GM12878 (cell line): Measurements from ENCODE around the gene NGB.

Source experiments
- CREB1 ChIP-seq: IDR thresholded peaks from 2 replicates; pipeline ENCODE4 v1.6.1; 2012; ENCODE audit warnings: low read depth, mild to moderate bottlenecking, inconsistent platforms
- CTCF ChIP-seq, 3 experiments: IDR thresholded peaks in 2 of 3; conservative IDR thresholded peaks in 1 of 3; 2 replicates each; pipeline ENCODE4 v1.5.1; 2011; ENCODE audit warnings: low read depth in 3 of 3, low read length in 3 of 3, mild to moderate bottlenecking in 3 of 3, control low read depth in 2 of 3, moderate library complexity in 2 of 3, inconsistent platforms in 1 of 3, mixed read lengths in 1 of 3; ENCODE audit not compliant: control insufficient read depth in 2 of 3, insufficient read depth in 1 of 3; ENCODE audit errors: extremely low read depth in 1 of 3
- E2F4 ChIP-seq: IDR thresholded peaks from 2 replicates; pipeline ENCODE4 v1.6.1; 2012; ENCODE audit warnings: low read depth, low read length, improper control_type of control experiment
- MEF2A ChIP-seq: IDR thresholded peaks from 2 replicates; pipeline ENCODE4 v1.6.1; 2011; ENCODE audit warnings: low read depth, mild to moderate bottlenecking, low read length, moderate library complexity; ENCODE audit not compliant: insufficient read depth
- MXI1 ChIP-seq: fragments of 150-350 bp; IDR thresholded peaks from 2 replicates; pipeline ENCODE4 v1.6.1; 2011; ENCODE audit warnings: low read depth, mild to moderate bottlenecking, inconsistent platforms, low read length, improper control_type of control experiment
- POLR2A ChIP-seq: IDR thresholded peaks from 2 replicates; pipeline ENCODE4 v1.6.1; 2011; ENCODE audit warnings: low read depth, mild to moderate bottlenecking, low read length
- SP1 ChIP-seq: IDR thresholded peaks from one replicate; pipeline ENCODE4 v1.6.1; 2011; ENCODE audit warnings: low read depth, low read length
- ZNF24 ChIP-seq: fragments of 450-650 bp; IDR thresholded peaks from 2 replicates; pipeline ENCODE4 v1.6.1; 2017; ENCODE audit warnings: antibody characterized with exemption, mild to moderate bottlenecking

- no peak for TF ChIP-seq POLR2A
- TF ChIP-seq ZNF24, result no peak
- TF ChIP-seq CREB1, result no peak
- TF ChIP-seq CTCF (IDR thresholded peaks at IDR 0.05 in 2 of 3, conservative IDR thresholded peaks at IDR 0.05 in 1 of 3; ENCODE audit: control insufficient read depth in 2 of 3, extremely low read depth in 1 of 3, insufficient read depth in 1 of 3, low read depth in 3 of 3, low read length in 3 of 3), result no peak
- TF ChIP-seq E2F4, result no peak
- TF ChIP-seq MXI1, result no peak
- TF ChIP-seq SP1, result no peak
- TF ChIP-seq MEF2A, result no peak
Observed at GRCh38 chr14:77273796-77274195, 2.8 kb upstream of the NGB start.
